Stimulated activated CD4-positive, alpha-beta T cell treated with anti-CD3 and anti-CD28 coated beads, Interleukin-15, amount 100 ng/mL, for 1 hour (primary cell): ENCODE data around the gene NATD1.
A peak's percentile ranks its signal among the peaks of the same experiment; 100 is the strongest.

ENCODE experiments used
- DNase-seq, 2 donors: peaks; one replicate each; pipeline ENCODE4 v3.0.0-alpha.2; 2020; ENCODE audit warnings: low read depth in 1 of 2, low spot score in 1 of 2

NATD1 gene

GRCh38 chr17:21275579-21276263 is 22.5 kb upstream of the NATD1 start:
- DNase-seq = peak; percentile 88 to 98

- no peak for DNase-seq
These were observed 21.9 kb upstream of the NATD1 start for GRCh38 chr17:21275047-21275578.

- no peak for DNase-seq
These were observed 19.9 kb upstream of the NATD1 start for GRCh38 chr17:21272881-21273792.

GRCh38 chr17:21272250-21272649 is 19.0 kb upstream of the NATD1 start:
- DNase-seq = no peak

GRCh38 chr17:21271454-21272183 is 18.4 kb upstream of the NATD1 start:
- DNase-seq = no peak

GRCh38 chr17:21269394-21269793 is 16.2 kb upstream of the NATD1 start:
- DNase-seq = no peak

GRCh38 chr17:21268596-21269188 is 15.5 kb upstream of the NATD1 start:
- DNase-seq = no peak

GRCh38 chr17:21263376-21263775 is 10.2 kb upstream of the NATD1 start:
- DNase-seq = no peak

- no peak for DNase-seq
These were observed 9.2 kb upstream of the NATD1 start for GRCh38 chr17:21262259-21262993.

- no peak for DNase-seq
These were observed 5.4 kb upstream of the NATD1 start for GRCh38 chr17:21258593-21258992.

GRCh38 chr17:21253646-21254441 is 634 bp upstream of the NATD1 start:
- DNase-seq = no peak

- no peak for DNase-seq
These were observed 868 bp downstream of the NATD1 start for GRCh38 chr17:21252289-21252795.

- DNase-seq = no peak
These were observed 1.7 kb downstream of the NATD1 start for GRCh38 chr17:21251337-21252010.

GRCh38 chr17:21250854-21251253 is 2.4 kb downstream of the NATD1 start:
- no peak for DNase-seq

GRCh38 chr17:21249920-21250703 is 3.1 kb downstream of the NATD1 start:
- DNase-seq = no peak

GRCh38 chr17:21249086-21249795 is 4.0 kb downstream of the NATD1 start:
- DNase-seq = no peak

GRCh38 chr17:21248500-21248899 is 4.7 kb downstream of the NATD1 start:
- DNase-seq = no peak
